ENCODE results near the gene DOK7. TPM values are rescaled to one million over a fixed set of nuclear protein-coding genes. Genes with fewer than 3 reads are reported as not detected.
"Not testable (repeated sequence)": the region's sequence is repeated elsewhere in the genome, so short reads cannot be mapped to it uniquely, and the experiment has no call there.

The DOK7 gene
- total RNA-seq, 1 donor from 2014 or later, result 33.5 TPM

DNA sequence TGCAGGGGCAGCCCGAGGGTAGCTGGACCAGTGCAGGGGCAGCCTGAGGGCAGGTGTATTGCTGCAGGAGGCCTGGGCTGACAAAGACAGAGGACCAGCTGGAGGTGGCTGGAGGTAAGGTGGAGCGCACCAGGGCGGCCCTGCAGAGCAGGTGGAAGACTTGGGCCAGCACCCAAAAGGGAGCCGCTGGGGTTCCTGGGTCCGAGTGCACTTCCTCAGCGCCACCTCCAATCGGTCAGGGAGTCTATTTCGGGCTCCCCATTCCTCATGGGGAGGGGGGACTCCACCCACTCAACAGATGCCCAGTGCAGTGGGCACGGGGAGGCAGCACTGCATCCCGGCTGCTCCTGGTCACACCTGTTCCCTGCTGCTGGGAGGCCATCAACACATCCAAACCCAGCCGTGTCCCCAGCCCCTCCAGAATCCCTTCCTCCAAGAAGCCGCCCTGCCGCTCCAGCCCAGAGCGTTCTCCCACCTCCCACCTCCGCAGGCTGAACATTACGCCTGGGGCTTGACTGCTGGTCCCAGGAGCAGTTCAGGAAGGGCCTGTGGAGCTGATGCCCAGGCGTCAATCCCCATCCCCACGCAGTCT lies 67.7 kb downstream of the DOK7 start:
- intact Hi-C loops (cut with DNase I), result no loop called here
- Histone ChIP-seq H3K36me3 (peaks cover 9 to 20% of the 10 kb centered on the region in 2 donors), H3K27me3 (no peaks in the 10 kb centered on the region), H3K27ac (no peak overlapping the region), H3K4me1 (peaks cover 3 to 20% of the 10 kb centered on the region in 2 donors), H3K9me3 (no peaks in the 10 kb centered on the region), H3K4me3 (peak overlapping the region; percentile 96 to 99)
- TF ChIP-seq, protein P1, sequence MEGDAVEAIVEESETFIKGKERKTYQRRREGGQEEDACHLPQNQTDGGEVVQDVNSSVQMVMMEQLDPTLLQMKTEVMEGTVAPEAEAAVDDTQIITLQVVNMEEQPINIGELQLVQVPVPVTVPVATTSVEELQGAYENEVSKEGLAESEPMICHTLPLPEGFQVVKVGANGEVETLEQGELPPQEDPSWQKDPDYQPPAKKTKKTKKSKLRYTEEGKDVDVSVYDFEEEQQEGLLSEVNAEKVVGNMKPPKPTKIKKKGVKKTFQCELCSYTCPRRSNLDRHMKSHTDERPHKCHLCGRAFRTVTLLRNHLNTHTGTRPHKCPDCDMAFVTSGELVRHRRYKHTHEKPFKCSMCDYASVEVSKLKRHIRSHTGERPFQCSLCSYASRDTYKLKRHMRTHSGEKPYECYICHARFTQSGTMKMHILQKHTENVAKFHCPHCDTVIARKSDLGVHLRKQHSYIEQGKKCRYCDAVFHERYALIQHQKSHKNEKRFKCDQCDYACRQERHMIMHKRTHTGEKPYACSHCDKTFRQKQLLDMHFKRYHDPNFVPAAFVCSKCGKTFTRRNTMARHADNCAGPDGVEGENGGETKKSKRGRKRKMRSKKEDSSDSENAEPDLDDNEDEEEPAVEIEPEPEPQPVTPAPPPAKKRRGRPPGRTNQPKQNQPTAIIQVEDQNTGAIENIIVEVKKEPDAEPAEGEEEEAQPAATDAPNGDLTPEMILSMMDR (IDR thresholded peaks at IDR 0.05), result no peak
- no peak for DNase-seq (ENCODE audit: low spot score in 2 of 2)

DNA sequence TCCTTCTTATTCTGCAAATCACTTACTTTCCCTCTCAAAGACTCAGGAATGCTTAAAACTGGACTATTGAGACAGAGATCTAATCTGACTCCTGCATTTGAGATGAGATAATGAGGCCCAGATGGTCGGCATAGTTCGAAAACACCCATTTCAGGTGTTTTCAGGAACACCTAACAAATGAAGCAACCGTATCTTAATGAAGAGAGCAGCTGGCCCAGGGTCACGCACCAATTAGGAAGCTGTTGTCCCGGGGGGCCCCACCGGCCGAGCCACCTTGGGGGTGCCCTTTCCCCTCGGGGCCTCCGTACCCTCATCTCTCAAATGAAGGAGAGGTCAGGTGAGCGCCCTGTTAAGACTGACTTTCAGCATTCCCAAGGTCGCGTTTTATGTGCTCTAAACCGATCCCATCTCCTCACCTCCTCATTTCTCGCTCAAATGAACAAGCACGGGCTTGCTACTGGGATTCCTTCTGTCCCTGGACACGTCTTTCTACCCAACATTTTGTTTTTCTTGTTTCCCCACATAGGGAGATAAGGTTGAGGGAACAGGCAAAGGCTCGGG lies 68.3 kb downstream of the DOK7 start:
- intact Hi-C loops (cut with DNase I), result no loop called here
- no peaks in the 10 kb centered on the region for H3K9me3 ChIP-seq
- no peak for DNase-seq (ENCODE audit: low spot score in 2 of 2)
- no peaks in the 10 kb centered on the region for H3K27me3 ChIP-seq
- peaks cover 3 to 20% of the 10 kb centered on the region in 2 donors for H3K4me1 ChIP-seq
- H3K27ac ChIP-seq, result no peak overlapping the region
- peak overlapping the region; percentile 96 to 99 for H3K4me3 ChIP-seq
- TF ChIP-seq, protein P1 (IDR thresholded peaks at IDR 0.05), result no peak
- peaks cover 6 to 16% of the 10 kb centered on the region in 2 donors for H3K36me3 ChIP-seq

DNA sequence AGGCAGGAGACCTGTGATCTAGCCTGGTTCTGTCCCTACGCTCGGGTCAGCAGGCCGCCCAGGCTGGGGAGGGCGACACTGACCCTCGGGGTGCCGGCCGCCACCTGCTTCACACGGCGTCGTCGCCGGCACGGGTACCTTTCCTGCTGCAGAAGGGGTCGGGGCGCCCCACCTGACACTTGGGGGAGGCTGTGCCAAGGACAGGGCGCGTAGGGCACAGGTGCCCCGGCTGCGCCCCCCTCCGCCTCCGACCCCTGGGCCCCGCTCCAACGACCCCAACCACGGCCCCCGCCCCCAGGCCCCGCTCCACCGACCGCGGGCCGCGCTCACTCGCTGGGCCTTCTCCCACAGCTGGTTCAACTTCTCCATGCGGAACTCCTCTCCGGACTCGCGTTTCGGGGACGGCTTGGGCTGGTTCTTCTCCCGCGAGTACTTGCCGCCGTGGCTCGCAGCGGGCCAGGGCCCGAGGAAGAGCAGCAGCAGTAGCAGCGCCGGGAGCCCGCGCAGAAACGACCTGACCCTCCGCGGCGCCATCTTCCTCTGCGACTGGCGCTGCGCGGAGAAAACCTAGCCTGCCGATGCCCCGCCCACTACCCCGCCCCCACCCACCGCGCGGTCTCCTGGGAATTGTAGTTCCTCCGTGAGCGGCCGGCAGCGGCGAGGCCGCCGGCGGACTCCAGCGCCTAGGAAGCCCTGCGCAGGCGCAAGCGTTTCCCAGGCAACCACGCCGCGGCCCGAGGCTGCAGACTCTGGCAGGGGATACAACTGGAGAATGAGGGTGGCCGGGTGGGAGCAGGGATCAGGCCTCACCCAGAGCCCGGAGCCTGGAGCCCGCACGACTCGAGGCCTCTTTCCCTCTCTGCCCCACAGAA lies 69.0 kb downstream of the DOK7 start, which contains the start of gene LRPAP1:
Gene LRPAP1, minus strand, starts transcription at position 544 of the 872 bp plus-strand sequence. Its CDS starts 10 bp downstream, at position 534.
- no peaks in the 10 kb centered on the region for H3K9me3 ChIP-seq
- no peaks in the 10 kb centered on the region for H3K27me3 ChIP-seq
- H3K4me1 ChIP-seq, result peaks cover 3 to 20% of the 10 kb centered on the region in 2 donors
- intact Hi-C loops (cut with DNase I), result loop anchor here (1.0 to 2.0 kb wide), 5 partner anchors 48 to 423 kb away; partner anchors contain the start of gene RGS12
- H3K4me3 ChIP-seq, result peak within 1 kb of the TSS; percentile 96 to 99
- TF ChIP-seq, protein P1 (IDR thresholded peaks at IDR 0.05), result no peak
- peak; percentile 65 to 95 for DNase-seq (ENCODE audit: low spot score in 2 of 2)
- peak within 1 kb of the TSS; percentile 72 to 76 for H3K27ac ChIP-seq
- peaks cover 6 to 16% of the 10 kb centered on the region in 2 donors for H3K36me3 ChIP-seq

DNA sequence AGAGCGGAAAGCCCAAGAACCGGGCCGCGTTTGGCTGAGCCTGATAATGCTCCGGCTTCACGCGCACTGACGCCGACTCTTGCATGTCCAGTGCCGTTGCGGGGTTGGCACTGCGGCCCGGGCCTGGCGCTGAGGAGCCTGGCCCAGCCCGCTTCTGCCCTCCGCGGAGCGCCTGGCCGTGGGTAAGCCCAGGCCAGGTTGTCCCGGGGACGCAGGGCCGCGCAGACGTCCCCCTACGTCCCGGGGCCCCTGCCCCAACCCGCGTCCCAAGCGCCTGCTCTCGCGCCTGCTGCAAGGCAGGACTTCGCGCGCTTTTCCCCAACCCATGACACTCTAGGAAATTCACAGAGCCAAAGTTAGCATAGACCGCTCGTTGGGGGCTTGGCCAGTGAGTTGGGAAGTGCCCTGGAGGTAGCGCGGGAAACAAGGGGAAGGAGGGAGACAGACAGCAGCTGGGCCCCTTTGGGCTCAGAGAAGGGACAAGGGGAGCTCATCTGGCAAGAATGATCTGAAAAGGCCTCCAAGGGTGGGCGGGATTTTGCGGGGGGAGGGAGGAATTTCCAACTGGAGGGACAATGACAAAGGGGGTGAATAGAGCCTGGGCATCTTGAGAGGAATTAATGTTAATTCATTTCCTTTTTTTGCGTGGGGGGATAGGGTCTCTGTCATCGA lies 69.8 kb downstream of the DOK7 start:
- no peak for DNase-seq (ENCODE audit: low spot score in 2 of 2)
- no peak overlapping the region for H3K27ac ChIP-seq
- TF ChIP-seq, protein P1 (IDR thresholded peaks at IDR 0.05), result no peak
- peak overlapping the region; percentile 96 to 99 for H3K4me3 ChIP-seq
- no peaks in the 10 kb centered on the region for H3K9me3 ChIP-seq
- H3K36me3 ChIP-seq, result peaks cover 6 to 10% of the 10 kb centered on the region in 2 donors
- intact Hi-C loops (cut with DNase I), result loop anchor here (1.0 to 2.0 kb wide), 5 partner anchors 49 to 422 kb away; partner anchors contain the start of gene RGS12
- H3K27me3 ChIP-seq, result no peaks in the 10 kb centered on the region
- peaks cover 3 to 20% of the 10 kb centered on the region in 2 donors for H3K4me1 ChIP-seq

DNA sequence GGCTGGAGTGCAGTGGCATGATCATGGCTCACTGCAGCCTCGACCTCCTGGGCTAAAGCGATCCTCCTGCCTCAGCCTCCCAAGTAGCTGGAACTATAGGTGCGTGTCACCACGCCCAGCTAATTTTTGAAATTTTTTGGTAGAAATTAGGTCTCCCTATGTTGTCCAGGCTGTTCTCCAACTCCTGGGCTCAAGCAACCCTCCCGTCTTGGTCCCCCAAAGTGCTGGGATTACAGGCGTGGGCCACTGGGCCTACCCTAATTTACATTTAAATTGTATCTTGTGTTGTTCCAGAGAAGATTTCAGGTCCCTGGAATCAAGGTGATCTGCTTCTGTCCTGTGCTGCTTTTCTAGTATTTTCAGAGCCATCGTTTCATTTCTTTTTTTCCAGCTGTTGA lies 70.3 kb downstream of the DOK7 start:
- no peak overlapping the region for H3K27ac ChIP-seq
- H3K4me3 ChIP-seq, result no peak overlapping the region
- H3K4me1 ChIP-seq, result peaks cover 3 to 20% of the 10 kb centered on the region in 2 donors
- TF ChIP-seq, protein P1 (IDR thresholded peaks at IDR 0.05), result no peak
- H3K27me3 ChIP-seq, result no peaks in the 10 kb centered on the region
- intact Hi-C loops (cut with DNase I), result loop anchor here (2.0 kb wide), 2 partner anchors 231 to 241 kb away; partner anchors contain the start of gene RGS12
- peaks cover 4% of the 10 kb centered on the region in 2 donors for H3K36me3 ChIP-seq
- no peaks in the 10 kb centered on the region for H3K9me3 ChIP-seq
- DNase-seq (ENCODE audit: low spot score in 2 of 2), result no peak

DNA sequence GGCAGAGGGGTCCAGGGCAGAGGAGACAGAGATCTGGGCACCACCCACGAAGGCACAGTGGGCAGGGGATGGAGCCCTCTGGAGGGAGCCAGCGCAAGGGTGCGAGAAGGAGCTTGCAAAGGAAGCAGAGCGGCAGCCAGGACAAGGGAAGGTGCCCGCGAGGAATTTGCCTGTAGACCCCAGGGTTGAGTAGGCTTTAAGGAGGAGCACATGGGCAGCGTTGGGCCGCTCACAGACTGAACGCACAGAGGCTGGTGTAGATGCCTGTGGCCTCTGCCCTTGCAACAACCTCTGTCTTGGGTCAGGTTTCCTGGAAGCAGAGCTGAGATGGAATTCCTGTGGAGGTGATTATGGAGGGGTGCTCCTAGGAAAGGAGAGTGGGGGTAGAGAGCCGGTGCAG lies 72.7 kb downstream of the DOK7 start:
- H3K27ac ChIP-seq; H3K4me3 ChIP-seq; intact Hi-C loops (cut with DNase I); H3K27me3 ChIP-seq; H3K36me3 ChIP-seq; H3K9me3 ChIP-seq; DNase-seq (ENCODE audit: low spot score in 2 of 2): not testable (repeated sequence)
- peaks cover 0 to 13% of the 10 kb centered on the region in 2 donors for H3K4me1 ChIP-seq

DNA sequence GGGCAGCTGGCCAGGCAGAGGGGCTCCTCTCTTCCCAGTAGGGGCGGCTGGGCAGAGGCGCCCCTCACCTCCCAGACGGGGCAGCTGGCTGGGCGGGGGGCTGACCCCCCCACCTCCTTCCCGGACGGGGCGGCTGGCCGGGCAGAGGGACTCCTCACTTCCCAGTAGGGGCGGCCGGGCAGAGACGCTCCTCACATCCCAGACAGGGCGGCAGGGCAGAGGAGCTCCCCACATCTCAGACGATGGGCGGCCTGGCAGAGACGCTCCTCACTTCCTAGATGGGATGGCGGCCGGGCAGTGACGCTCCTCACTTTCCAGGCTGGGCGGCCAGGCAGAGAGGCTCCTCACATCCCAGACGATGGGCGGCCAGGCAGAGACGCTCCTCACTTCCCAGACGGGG lies 75.8 kb downstream of the DOK7 start:
- H3K27ac ChIP-seq; DNase-seq (ENCODE audit: low spot score in 2 of 2); H3K9me3 ChIP-seq; H3K4me3 ChIP-seq; H3K36me3 ChIP-seq; H3K27me3 ChIP-seq; intact Hi-C loops (cut with DNase I); H3K4me1 ChIP-seq: not testable (repeated sequence)

DNA sequence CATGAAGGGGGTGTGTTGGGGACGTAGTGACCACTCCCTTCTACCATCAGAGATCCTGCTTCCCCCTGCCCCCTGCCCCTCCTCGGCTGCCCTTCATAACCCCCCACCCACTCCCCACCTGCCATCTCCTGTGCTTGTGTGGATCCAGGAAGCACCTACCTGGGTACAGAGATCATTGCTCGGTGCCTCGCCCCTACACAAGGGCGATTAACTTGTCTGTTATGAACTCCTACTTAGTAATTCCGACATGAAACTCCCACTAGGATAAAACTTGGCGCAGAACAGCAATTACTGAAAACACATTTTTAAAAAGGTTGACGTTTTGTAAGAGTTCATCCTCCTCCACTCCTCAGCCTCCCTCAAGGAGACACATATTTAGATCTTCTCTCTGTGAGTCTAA lies 80.3 kb downstream of the DOK7 start:
- H3K9me3 ChIP-seq; DNase-seq (ENCODE audit: low spot score in 2 of 2); intact Hi-C loops (cut with DNase I); H3K27me3 ChIP-seq; H3K4me3 ChIP-seq; H3K4me1 ChIP-seq; H3K27ac ChIP-seq; H3K36me3 ChIP-seq: not testable (repeated sequence)

Measured in ascending aorta (tissue), 2 donors.